Measurements from ENCODE around the gene TCERG1.

TCERG1 gene

DNA sequence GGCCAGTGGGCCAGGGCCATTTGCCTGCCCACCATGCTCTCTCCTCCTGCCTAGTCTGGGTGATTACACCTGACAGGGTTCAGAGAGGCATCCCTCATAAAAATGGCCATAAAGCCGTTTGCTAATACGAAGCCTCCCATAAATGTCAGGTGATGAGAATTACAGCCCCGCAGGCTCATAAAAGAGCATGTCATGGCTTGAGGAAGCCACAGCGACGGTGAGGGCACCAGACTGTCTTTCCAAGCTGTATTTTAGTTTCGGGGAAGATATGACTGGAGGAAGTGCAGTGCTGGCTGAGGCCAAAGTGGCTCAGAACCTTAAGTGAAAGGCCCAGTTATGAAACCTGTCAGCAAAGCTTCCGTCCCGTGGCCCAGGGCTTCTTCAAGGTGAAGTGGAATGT lies 18.5 kb upstream of the TCERG1 start:
- no peak overlapping the region for H3K4me3 ChIP-seq (ENCODE audit: low read depth, low read length)
- DNase-seq (ENCODE audit: low read depth) = no peak
- TF ChIP-seq, protein P1, sequence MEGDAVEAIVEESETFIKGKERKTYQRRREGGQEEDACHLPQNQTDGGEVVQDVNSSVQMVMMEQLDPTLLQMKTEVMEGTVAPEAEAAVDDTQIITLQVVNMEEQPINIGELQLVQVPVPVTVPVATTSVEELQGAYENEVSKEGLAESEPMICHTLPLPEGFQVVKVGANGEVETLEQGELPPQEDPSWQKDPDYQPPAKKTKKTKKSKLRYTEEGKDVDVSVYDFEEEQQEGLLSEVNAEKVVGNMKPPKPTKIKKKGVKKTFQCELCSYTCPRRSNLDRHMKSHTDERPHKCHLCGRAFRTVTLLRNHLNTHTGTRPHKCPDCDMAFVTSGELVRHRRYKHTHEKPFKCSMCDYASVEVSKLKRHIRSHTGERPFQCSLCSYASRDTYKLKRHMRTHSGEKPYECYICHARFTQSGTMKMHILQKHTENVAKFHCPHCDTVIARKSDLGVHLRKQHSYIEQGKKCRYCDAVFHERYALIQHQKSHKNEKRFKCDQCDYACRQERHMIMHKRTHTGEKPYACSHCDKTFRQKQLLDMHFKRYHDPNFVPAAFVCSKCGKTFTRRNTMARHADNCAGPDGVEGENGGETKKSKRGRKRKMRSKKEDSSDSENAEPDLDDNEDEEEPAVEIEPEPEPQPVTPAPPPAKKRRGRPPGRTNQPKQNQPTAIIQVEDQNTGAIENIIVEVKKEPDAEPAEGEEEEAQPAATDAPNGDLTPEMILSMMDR (IDR thresholded peaks at IDR 0.05; ENCODE audit: low read depth, low read length, missing control alignments) = no peak

DNA sequence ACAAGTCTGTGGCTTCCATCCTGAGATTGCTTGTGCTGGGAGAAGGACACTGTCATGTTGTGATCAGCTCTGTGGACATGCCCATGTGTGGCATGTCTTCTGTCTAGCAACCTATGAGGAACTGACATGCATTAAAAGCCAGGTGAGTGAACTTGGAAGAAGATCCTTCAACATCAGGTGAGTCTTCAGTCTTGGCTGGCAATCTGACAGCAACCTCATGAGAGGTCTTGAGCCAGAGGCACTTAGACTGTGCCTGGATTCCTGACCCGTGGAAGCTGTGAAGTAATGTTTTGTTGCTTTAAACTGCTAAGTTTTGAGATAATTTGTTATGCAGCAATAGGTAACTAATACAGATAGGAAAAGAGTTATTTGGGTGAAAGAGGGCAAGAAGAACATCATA lies 6.8 kb upstream of the TCERG1 start:
- no peak overlapping the region for H3K4me3 ChIP-seq (ENCODE audit: low read depth, low read length)
- TF ChIP-seq, protein P1 (IDR thresholded peaks at IDR 0.05; ENCODE audit: low read depth, low read length, missing control alignments) = no peak
- DNase-seq (ENCODE audit: low read depth) = no peak

DNA sequence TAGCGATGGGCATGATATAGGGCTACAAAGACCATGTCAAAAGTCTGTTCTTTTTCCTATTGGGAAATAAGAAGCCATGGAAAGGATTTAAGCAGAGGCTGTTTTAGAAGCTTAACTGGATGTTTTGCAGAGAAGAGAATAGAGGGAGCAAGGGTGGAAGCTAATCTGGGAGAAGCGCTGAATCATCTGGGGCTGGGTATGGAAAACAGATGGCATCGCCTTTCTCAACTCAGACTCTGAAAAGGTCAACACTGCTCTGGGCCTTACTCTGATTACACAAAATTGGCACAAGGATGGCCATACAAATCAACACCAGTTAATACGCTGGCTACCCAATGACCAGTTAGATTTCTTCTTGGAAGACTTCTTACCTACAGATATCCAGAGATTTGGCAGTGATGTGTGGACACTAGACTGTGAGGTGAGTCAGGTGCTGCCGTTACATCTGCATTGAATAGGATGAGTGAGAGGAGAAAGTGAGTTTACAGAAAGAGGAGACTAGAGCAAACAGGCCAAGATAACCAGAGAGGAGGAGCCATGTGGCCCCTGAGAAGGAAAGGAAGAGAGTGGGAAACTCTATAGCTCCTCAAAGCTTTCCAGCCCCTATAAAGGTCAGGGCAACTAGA lies 6.2 kb upstream of the TCERG1 start:
- TF ChIP-seq, protein P1 (IDR thresholded peaks at IDR 0.05; ENCODE audit: low read depth, low read length, missing control alignments) = no peak
- H3K4me3 ChIP-seq (ENCODE audit: low read depth, low read length) = no peak overlapping the region
- DNase-seq (ENCODE audit: low read depth) = no peak

DNA sequence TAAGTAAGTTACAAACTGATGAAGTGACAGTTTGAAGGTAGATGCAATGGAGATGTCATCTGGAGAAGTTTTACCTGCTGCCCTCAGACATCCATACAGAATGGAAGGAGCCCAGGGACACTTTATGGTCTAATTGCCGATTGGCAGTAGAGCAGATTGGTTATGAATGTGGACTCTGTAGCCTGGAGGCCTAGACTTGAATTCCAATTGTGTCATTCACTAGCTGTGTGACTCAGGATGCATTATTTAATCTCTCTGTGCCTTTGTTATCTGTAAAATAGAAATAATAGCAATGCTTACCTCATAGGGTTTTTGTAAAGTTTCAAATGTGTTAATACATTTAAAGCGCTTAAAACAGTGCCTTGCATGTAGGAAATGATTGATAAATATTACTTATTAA lies 5.2 kb upstream of the TCERG1 start:
- H3K4me3 ChIP-seq (ENCODE audit: low read depth, low read length) = no peak overlapping the region
- TF ChIP-seq, protein P1 (IDR thresholded peaks at IDR 0.05; ENCODE audit: low read depth, low read length, missing control alignments) = no peak
- DNase-seq (ENCODE audit: low read depth) = no peak

DNA sequence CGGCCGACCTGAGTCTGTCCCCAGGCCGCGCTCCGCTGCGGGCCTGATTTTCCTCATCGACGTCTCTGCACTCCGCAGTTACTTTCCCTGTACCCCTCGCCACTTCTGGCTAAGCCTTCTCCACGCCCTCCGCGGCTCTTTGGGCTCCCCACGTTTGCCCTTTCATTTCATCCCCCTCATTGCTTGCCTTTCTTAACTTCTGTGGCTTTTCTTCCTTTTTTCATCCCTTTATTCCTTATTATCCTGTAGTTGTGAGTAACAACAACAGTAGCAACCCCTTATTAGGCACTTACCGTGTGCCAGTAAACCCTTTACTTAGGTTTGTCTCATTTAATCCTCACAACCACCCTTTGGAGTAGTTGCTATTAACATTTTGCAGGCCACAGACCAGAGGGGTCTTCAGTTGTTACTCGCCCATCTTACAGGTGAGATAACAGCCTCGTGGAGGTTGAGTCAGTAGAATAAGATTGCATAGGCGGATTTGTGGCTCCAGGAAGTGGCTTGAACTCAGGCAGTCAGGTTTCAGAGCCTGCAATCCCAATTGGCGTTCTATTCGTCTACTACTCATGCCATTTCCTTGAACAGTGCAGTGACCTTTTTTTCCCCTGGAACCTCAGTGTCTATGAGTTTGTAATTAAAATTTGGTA lies 724 bp downstream of the TCERG1 start:
- TF ChIP-seq, protein P1 (IDR thresholded peaks at IDR 0.05; ENCODE audit: low read depth, low read length, missing control alignments) = no peak
- H3K4me3 ChIP-seq (ENCODE audit: low read depth, low read length) = peak overlapping the region; percentile 95
- no peak for DNase-seq (ENCODE audit: low read depth)

DNA sequence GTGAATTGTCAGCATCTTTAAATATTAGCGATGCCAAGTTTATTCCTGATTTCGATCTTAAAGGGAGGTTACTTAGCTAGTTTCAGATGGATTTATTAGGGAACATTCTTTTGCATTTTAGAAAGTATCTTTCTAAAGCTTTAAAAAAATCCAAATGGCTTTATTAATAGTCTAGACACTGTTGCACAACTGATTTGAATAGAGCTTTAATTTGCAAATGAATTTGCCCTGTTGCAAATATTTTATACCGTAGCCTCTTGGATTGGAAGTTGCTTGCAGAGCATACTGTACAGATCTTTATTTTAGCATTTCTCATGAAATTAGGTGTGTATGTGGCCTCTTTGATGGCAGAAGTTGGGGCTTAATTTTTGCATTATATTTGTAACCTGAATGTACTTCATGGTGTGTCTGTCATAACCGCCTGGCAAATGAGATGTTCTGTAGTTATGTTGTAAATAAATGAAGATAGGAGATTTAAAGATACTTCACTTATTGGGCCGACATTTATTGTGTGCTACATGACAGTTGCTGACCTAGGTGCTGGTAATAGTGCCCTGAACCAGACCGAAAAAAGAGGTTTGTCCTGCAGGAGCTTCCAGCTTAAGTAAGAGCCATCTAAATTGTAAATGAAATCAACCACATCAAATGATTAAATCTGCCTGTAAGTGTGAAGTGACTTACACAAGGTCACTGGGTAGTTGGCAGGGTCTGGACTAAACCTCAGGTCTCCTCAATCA lies 1.8 kb downstream of the TCERG1 start:
- peak overlapping the region; percentile 95; the same call in 1 of the 2 replicates for H3K4me3 ChIP-seq (ENCODE audit: low read depth, low read length)
- DNase-seq (ENCODE audit: low read depth) = no peak
- TF ChIP-seq, protein P1 (IDR thresholded peaks at IDR 0.05; ENCODE audit: low read depth, low read length, missing control alignments) = no peak

All from GM12864 (cell line).